ENCODE measurements around the gene ZNF526.

The ZNF526 gene

GRCh38 chr19:42246922-42247639 lies 27.0 kb downstream of the ZNF526 start:
- no peak for DNase-seq (ENCODE audit: low read depth)

GRCh38 chr19:42247640-42248199 lies 27.6 kb downstream of the ZNF526 start:
- no peak for DNase-seq (ENCODE audit: low read depth)
- TF ChIP-seq POLR2A (IDR thresholded peaks at IDR 0.05; ENCODE audit: extremely low read depth, insufficient read length): no peak
- TF ChIP-seq MYC (IDR thresholded peaks at IDR 0.05; ENCODE audit: low read depth, low read length): no peak
- TF ChIP-seq CTCF (IDR thresholded peaks at IDR 0.05; ENCODE audit: low read depth, low read length): no peak
- no peak for TF ChIP-seq MAX (IDR thresholded peaks at IDR 0.05; ENCODE audit: low read depth, low read length)
- no peak overlapping the region for H3K4me3 ChIP-seq (ENCODE audit: low read depth, low read length)

More at GRCh38 chr19:42246922-42247639, 27.0 kb downstream of the ZNF526 start:
- H3K4me3 ChIP-seq (ENCODE audit: low read depth, low read length): no peak overlapping the region
- no peak for TF ChIP-seq POLR2A (IDR thresholded peaks at IDR 0.05; ENCODE audit: extremely low read depth, insufficient read length)
- TF ChIP-seq CTCF (IDR thresholded peaks at IDR 0.05; ENCODE audit: low read depth, low read length): no peak
- no peak for TF ChIP-seq MAX (IDR thresholded peaks at IDR 0.05; ENCODE audit: low read depth, low read length)
- no peak for TF ChIP-seq MYC (IDR thresholded peaks at IDR 0.05; ENCODE audit: low read depth, low read length)

GRCh38 chr19:42248270-42249148 lies 28.4 kb downstream of the ZNF526 start:
- no peak for DNase-seq (ENCODE audit: low read depth)
- no peak overlapping the region for H3K4me3 ChIP-seq (ENCODE audit: low read depth, low read length)
- TF ChIP-seq CTCF (IDR thresholded peaks at IDR 0.05; ENCODE audit: low read depth, low read length) (no peak), POLR2A (IDR thresholded peaks at IDR 0.05; ENCODE audit: extremely low read depth, insufficient read length) (no peak), MYC (IDR thresholded peaks at IDR 0.05; ENCODE audit: low read depth, low read length) (no peak), MAX (IDR thresholded peaks at IDR 0.05; ENCODE audit: low read depth, low read length) (no peak)

- TF ChIP-seq MYC (IDR thresholded peaks at IDR 0.05; ENCODE audit: low read depth, low read length) (no peak), CTCF (IDR thresholded peaks at IDR 0.05; ENCODE audit: low read depth, low read length) (no peak), POLR2A (IDR thresholded peaks at IDR 0.05; ENCODE audit: extremely low read depth, insufficient read length) (no peak)
- H3K4me3 ChIP-seq (ENCODE audit: low read depth, low read length): no peak overlapping the region
- no peak for DNase-seq (ENCODE audit: low read depth)
Measured at GRCh38 chr19:42249149-42249750, 29.1 kb downstream of the ZNF526 start.

GRCh38 chr19:42249769-42250168 lies 29.7 kb downstream of the ZNF526 start:
- no peak overlapping the region for H3K4me3 ChIP-seq (ENCODE audit: low read depth, low read length)
- TF ChIP-seq CTCF (IDR thresholded peaks at IDR 0.05; ENCODE audit: low read depth, low read length): no peak
- no peak for TF ChIP-seq MYC (IDR thresholded peaks at IDR 0.05; ENCODE audit: low read depth, low read length)
- no peak for TF ChIP-seq MAX (IDR thresholded peaks at IDR 0.05; ENCODE audit: low read depth, low read length)
- no peak for TF ChIP-seq POLR2A (IDR thresholded peaks at IDR 0.05; ENCODE audit: extremely low read depth, insufficient read length)
- no peak for DNase-seq (ENCODE audit: low read depth)

Data from NB4 (cell line).